ENCODE results near the gene EHF. TPM values are rescaled to one million over a fixed set of nuclear protein-coding genes. Genes with fewer than 3 reads are reported as not detected.
"Not testable (repeated sequence)": the region's sequence is repeated elsewhere in the genome, so short reads cannot be mapped to it uniquely, and the experiment has no call there.

Gene EHF
- total RNA-seq, 3 donors from 2014 or later, result 125 to 372 (median 259) TPM

DNA sequence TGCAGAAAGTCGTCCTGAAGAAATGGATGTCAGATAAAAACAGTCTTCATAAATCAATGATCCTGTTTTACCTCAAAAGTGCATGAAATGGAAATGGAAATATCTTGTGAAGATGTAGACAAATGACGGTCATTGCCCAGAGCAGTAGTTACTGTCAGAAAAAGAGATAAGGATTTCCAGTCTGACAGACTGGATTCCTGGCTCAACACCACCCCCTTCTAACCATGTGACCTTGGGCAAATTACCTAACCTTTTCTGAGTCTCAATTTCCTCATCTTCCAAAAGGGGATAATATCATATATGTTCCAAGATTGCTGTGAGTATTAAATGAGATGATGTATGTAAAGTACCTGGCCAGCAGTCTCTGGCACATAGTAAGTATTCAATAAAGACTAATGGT lies 32.9 kb upstream of the EHF start:
- H3K9me3 ChIP-seq, result no peaks in the 10 kb centered on the region
- TF ChIP-seq, protein P1, sequence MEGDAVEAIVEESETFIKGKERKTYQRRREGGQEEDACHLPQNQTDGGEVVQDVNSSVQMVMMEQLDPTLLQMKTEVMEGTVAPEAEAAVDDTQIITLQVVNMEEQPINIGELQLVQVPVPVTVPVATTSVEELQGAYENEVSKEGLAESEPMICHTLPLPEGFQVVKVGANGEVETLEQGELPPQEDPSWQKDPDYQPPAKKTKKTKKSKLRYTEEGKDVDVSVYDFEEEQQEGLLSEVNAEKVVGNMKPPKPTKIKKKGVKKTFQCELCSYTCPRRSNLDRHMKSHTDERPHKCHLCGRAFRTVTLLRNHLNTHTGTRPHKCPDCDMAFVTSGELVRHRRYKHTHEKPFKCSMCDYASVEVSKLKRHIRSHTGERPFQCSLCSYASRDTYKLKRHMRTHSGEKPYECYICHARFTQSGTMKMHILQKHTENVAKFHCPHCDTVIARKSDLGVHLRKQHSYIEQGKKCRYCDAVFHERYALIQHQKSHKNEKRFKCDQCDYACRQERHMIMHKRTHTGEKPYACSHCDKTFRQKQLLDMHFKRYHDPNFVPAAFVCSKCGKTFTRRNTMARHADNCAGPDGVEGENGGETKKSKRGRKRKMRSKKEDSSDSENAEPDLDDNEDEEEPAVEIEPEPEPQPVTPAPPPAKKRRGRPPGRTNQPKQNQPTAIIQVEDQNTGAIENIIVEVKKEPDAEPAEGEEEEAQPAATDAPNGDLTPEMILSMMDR (IDR thresholded peaks at IDR 0.05), result no peak
- ATAC-seq (peak; percentile 24), DNase-seq (no peak)
- H3K4me3 ChIP-seq, result no peak overlapping the region
- intact Hi-C loops (cut with DNase I, micrococcal nuclease), result loop anchor here (10.0 kb wide), 2 partner anchors 57 to 317 kb away; no protein-coding TSS in a partner anchor
- H3K4me1 ChIP-seq (ENCODE audit: low read depth), result no peaks in the 10 kb centered on the region
- no peaks in the 10 kb centered on the region for H3K36me3 ChIP-seq (ENCODE audit: low read depth)

DNA sequence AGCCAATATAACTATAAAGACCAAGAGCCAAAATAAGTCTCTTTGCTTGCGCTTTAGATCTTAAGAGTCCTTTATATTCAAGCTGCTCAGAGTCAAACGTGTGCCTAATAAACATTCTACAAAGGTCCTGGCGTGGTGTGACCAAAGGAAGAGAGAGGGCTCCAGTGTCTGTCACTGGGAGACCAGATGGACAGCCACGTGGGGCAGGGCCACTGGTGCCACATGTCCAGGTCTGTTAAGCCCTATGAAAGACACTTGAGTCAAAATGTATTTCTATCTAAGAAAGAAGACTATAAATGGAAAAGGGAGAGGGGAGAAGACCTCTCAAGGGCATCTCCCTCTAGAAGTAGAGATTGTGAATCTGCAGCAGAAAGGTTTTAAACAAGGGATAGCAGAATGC lies 32.2 kb upstream of the EHF start:
- H3K36me3 ChIP-seq (ENCODE audit: low read depth), result no peaks in the 10 kb centered on the region
- intact Hi-C loops (cut with DNase I, micrococcal nuclease), result loop anchor here (10.0 kb wide), 2 partner anchors 56 to 316 kb away; no protein-coding TSS in a partner anchor
- TF ChIP-seq, protein P1 (IDR thresholded peaks at IDR 0.05), result no peak
- DNase-seq (no peak), ATAC-seq (no peak)
- H3K4me1 ChIP-seq (ENCODE audit: low read depth), result no peaks in the 10 kb centered on the region
- H3K4me3 ChIP-seq, result no peak overlapping the region
- no peaks in the 10 kb centered on the region for H3K9me3 ChIP-seq

DNA sequence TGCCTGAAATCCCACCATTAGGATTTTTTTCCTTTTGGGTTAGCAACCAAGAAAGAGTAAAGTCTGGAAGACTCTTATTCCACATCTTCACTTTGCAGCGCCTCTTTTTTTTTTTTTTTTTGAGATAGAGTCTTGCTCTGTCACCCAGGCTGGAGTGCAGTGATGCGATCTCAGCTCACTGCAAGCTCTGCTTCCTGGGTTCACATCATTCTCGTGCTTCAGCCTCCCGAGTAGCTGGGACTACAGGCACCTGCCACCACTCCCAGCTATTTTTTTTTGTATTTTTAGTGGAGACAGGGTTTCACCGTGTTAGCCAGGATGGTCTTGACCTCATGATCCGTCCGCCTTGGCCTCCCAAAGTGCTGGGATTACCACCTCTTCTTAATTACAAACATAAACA lies 31.7 kb upstream of the EHF start:
- not testable (repeated sequence) for ATAC-seq; DNase-seq; H3K4me3 ChIP-seq; H3K36me3 ChIP-seq (ENCODE audit: low read depth); H3K4me1 ChIP-seq (ENCODE audit: low read depth); H3K9me3 ChIP-seq
- intact Hi-C loops (cut with DNase I, micrococcal nuclease), result loop anchor here (10.0 kb wide), 2 partner anchors 56 to 316 kb away; no protein-coding TSS in a partner anchor

DNA sequence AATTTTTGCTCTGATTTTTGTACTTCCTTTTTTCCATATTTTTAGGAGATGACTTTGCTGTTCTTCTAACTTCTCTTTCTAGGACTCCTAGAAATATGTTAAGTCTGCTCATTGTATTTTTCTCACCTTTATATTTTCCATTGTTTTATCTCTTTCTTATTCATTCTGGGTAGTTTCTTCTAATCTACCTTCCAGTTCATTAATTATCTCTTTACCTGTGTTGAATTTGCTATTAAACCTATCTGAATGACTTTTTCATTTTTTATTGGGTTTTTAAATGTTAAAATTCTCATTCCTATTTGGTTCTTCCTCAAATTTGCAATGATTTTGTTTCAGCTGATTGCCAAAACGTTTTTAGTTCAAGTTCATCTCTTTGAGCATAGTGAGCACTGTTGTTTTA lies 27.8 kb upstream of the EHF start:
- Histone ChIP-seq H3K9me3 (no peaks in the 10 kb centered on the region), H3K4me1 (ENCODE audit: low read depth) (no peaks in the 10 kb centered on the region), H3K36me3 (ENCODE audit: low read depth) (no peaks in the 10 kb centered on the region), H3K4me3 (no peak overlapping the region)
- ATAC-seq (no peak), DNase-seq (no peak)
- TF ChIP-seq, protein P1 (IDR thresholded peaks at IDR 0.05), result no peak
- intact Hi-C loops (cut with DNase I, micrococcal nuclease), result no loop called here

DNA sequence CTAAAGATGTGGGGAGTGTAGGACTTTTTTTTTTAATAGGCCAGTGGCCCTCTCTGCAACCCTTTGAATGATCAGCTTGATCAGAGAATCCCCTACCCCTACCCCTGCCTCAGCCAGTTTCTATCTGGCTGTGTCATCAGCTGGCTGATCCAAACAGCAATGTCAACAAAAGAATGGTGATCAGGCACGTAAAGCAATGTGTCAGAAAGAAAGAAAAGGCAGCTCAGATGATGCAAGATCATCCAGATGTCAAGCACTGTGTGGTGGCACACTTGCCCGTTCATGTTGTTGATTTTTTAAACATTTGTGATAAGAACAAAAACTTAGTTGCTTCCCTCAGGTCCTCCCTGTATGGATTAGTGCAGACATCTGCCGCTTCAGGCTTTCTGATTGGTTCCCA lies 26.3 kb upstream of the EHF start:
- intact Hi-C loops (cut with DNase I, micrococcal nuclease), result no loop called here
- peaks cover 6% of the 10 kb centered on the region for H3K4me1 ChIP-seq (ENCODE audit: low read depth)
- TF ChIP-seq, protein P1 (IDR thresholded peaks at IDR 0.05), result no peak
- no peaks in the 10 kb centered on the region for H3K36me3 ChIP-seq (ENCODE audit: low read depth)
- H3K9me3 ChIP-seq, result no peaks in the 10 kb centered on the region
- DNase-seq (no peak), ATAC-seq (no peak)
- no peak overlapping the region for H3K4me3 ChIP-seq

DNA sequence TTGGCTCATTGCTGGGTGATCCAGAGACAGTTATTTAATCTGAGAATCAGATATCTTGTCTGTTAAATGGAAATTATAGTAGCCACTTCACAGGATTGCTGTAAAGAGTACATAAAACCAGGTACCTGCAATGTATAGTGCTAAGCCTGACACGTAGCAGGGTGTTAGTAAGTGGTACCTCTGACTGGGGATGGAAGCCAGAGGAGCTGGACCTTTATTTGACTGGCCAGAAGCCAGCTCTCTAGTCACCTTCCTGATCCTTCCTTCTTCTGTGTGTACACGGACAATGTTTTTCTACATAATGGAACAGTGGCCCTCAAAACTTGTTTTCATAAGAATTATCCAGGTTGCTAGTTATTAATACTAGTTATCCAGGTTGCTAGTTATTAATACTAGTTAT lies 25.5 kb upstream of the EHF start:
- Histone ChIP-seq H3K4me1 (ENCODE audit: low read depth) (peaks cover 12% of the 10 kb centered on the region), H3K4me3 (no peak overlapping the region), H3K9me3 (no peaks in the 10 kb centered on the region), H3K36me3 (ENCODE audit: low read depth) (no peaks in the 10 kb centered on the region)
- intact Hi-C loops (cut with DNase I, micrococcal nuclease), result no loop called here
- TF ChIP-seq, protein P1 (IDR thresholded peaks at IDR 0.05), result no peak
- no peak for ATAC-seq
- DNase-seq, result no peak
